HepG2 (cell line): ENCODE results near the gene TRAK1. TPM values are rescaled to one million over a fixed set of nuclear protein-coding genes. Genes with fewer than 3 reads are reported as not detected.

Source experiments
- ASH2L ChIP-seq: fragments of 300-600, 200-600 bp; sonication (generic); IDR thresholded peaks from 2 replicates; pipeline ENCODE4 v1.7.0; 2017; ENCODE audit warnings: low read depth, mild to moderate bottlenecking, moderate library complexity, mixed read lengths, low read length; ENCODE audit not compliant: insufficient read length
- ATM ChIP-seq: fragments of 450-650 bp; IDR thresholded peaks from 2 replicates; pipeline ENCODE4 v1.7.1; 2017; ENCODE audit warnings: mild to moderate bottlenecking, borderline replicate concordance
- EHMT2 ChIP-seq: fragments of 200-600 bp; sonication (generic); IDR thresholded peaks from 2 replicates; pipeline ENCODE4 v1.7.0; 2017; ENCODE audit warnings: antibody characterized with exemption, low read depth, low read length, borderline replicate concordance
- FOXO1 ChIP-seq: sonication (generic); formaldehyde crosslinking; IDR thresholded peaks from 2 replicates; pipeline ENCODE4 v1.4.0; 2020; ENCODE audit warnings: missing genetic modification reagents
- PHF21A ChIP-seq: sonication (generic); formaldehyde crosslinking; IDR thresholded peaks from 2 replicates; pipeline ENCODE4 v1.5.0; 2020; ENCODE audit warnings: mild to moderate bottlenecking, missing genetic modification reagents
- SIX1 ChIP-seq: sonication (generic); formaldehyde crosslinking; IDR thresholded peaks from 2 replicates; pipeline ENCODE4 v1.4.0; 2020; ENCODE audit warnings: missing genetic modification reagents, borderline replicate concordance
- SOX5 ChIP-seq: IDR thresholded peaks from 2 replicates; pipeline ENCODE4 v1.6.1; 2016; ENCODE audit warnings: borderline replicate concordance
- TARDBP ChIP-seq: sonication (generic); formaldehyde crosslinking; IDR thresholded peaks from 2 replicates; pipeline ENCODE4 v1.8.0; 2022; ENCODE audit warnings: mild to moderate bottlenecking, missing genetic modification reagents
- YY1 ChIP-seq: IDR thresholded peaks from 2 replicates; pipeline ENCODE4 v1.6.1; 2011; ENCODE audit warnings: low read length, low read depth, moderate library complexity, mild to moderate bottlenecking; ENCODE audit not compliant: insufficient read depth, insufficient replicate concordance
- ZEB1 ChIP-seq: IDR thresholded peaks from 2 replicates; pipeline ENCODE4 v1.6.1; 2012; ENCODE audit warnings: mild to moderate bottlenecking, low read depth, inconsistent platforms; ENCODE audit not compliant: insufficient replicate concordance
- ZNF792 ChIP-seq: IDR thresholded peaks from 2 replicates; pipeline ENCODE4 v1.6.1; 2016
- polyA plus RNA-seq, 8 experiments: library from polyadenylated mRNA; depleted of rRNA in 3 of 8; stranded (reverse) in 7 of 8; unstranded in 1 of 8; fragments of >200 nt; fragmentation: Illumina TruSeq in 4 of 8; extraction: Trizol in 4 of 8; gene quantifications; 2 replicates each; pipeline versions ENCODE4 v1.2.1 to v1.2.3, GENCODE V29; 2011 to 2016; ENCODE audit warnings: low read depth in 4 of 8, missing spikeins in 1 of 8, mixed read lengths in 1 of 8; ENCODE audit not compliant: insufficient read depth in 1 of 8
- total RNA-seq, 5 experiments: library from RNA; depleted of rRNA; stranded (reverse); fragments of >200 nt; fragmentation: Illumina TruSeq; extraction: Trizol; gene quantifications; 2 replicates each; pipeline ENCODE4 v1.2.3, GENCODE V29; 2016; ENCODE audit warnings: low read depth in 1 of 5
- TF ChIP-seq, protein P1 (sequence below): sonication (generic); formaldehyde crosslinking; IDR thresholded peaks from 2 replicates; pipeline ENCODE4 v1.4.0; 2020; ENCODE audit warnings: mild to moderate bottlenecking, missing genetic modification reagents
- TF ChIP-seq, protein P2 (sequence below): sonication (generic); formaldehyde crosslinking; IDR thresholded peaks from 2 replicates; pipeline ENCODE4 v1.9.0; 2021; ENCODE audit warnings: missing genetic modification reagents, borderline replicate concordance
- TF ChIP-seq, protein P3 (sequence below): IDR thresholded peaks from 2 replicates; pipeline ENCODE4 v1.4.0; 2020; ENCODE audit warnings: mild to moderate bottlenecking, missing genetic modification reagents
- TF ChIP-seq, protein P4 (sequence below): IDR thresholded peaks from 2 replicates; pipeline ENCODE4 v1.6.1; 2016; ENCODE audit warnings: missing compliant biosample characterization, missing genetic modification reagents, borderline replicate concordance
- TF ChIP-seq, protein P5 (sequence below): IDR thresholded peaks from 2 replicates; pipeline ENCODE4 v1.6.1; 2016; ENCODE audit warnings: low read depth

Gene TRAK1
- total and polyA plus RNA-seq, 2 of the 13 experiments (the other 11 are each of a cell fraction or from before 2014, with no cell fraction given) = 20.5 to 46.6 TPM

DNA sequence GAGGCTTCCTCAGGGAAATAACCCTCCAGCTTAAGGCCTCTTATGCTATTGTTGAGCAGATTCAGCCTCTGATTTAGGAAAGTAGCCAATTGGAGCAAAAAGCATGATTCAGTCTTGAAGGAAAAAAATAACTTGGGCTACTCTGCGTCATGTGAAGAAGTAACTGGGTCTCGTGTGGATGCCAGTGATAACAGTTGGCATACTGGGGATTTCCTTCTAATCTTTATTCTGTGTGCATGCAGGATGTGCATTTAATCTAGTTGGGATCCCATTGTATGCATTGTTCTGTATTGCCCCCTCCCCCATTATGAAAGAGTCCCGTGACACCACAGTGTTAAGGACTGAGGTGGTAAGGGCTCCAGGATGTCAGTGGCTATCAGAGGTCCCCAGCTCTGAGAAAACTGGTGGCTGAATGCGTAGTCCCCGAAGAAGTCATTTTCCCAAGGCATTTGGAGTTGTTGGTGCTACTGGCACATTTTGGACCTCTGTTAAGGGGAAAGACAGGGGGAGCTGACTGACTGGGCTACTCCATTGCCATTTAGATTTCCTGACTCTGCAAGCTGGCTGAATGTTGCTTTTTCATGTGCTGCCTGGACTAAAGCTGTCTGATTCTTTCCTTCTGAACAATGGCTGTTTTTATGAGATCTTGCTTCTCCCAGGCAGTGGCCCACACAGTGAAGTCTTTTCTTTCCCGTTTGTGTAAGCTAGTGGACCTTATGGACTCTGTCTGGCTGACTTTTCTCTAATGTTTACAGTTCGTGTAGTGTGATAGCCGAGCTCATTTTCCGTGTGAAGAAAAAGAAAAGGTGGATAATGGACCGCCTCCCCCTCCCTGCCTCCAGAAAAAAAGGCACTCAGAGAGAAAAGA is 38.4 kb upstream of the TRAK1 start (continued):
- TF ChIP-seq, protein P1, sequence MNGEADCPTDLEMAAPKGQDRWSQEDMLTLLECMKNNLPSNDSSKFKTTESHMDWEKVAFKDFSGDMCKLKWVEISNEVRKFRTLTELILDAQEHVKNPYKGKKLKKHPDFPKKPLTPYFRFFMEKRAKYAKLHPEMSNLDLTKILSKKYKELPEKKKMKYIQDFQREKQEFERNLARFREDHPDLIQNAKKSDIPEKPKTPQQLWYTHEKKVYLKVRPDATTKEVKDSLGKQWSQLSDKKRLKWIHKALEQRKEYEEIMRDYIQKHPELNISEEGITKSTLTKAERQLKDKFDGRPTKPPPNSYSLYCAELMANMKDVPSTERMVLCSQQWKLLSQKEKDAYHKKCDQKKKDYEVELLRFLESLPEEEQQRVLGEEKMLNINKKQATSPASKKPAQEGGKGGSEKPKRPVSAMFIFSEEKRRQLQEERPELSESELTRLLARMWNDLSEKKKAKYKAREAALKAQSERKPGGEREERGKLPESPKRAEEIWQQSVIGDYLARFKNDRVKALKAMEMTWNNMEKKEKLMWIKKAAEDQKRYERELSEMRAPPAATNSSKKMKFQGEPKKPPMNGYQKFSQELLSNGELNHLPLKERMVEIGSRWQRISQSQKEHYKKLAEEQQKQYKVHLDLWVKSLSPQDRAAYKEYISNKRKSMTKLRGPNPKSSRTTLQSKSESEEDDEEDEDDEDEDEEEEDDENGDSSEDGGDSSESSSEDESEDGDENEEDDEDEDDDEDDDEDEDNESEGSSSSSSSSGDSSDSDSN (CRISPR knock-in tag) = 0 out of 2 replicates have a peak, but pooled peaks have one; percentile 10
- TF ChIP-seq YY1 (peak; percentile 40), FOXO1 (CRISPR knock-in tag) (peak; percentile 53; the same call in 1 of the 2 replicates), ATM (peak; percentile 76; the same call in 1 of the 2 replicates), ZEB1 (no peak), SOX5 (CRISPR knock-in tag) (peak; percentile 89), ASH2L (peak; percentile 65), EHMT2 (peak; percentile 36; the same call in 1 of the 2 replicates), ZNF792 (CRISPR knock-in tag) (peak; percentile 74; the same call in 1 of the 2 replicates), TARDBP (CRISPR knock-in tag) (peak; percentile 54; the same call in 1 of the 2 replicates), PHF21A (CRISPR knock-in tag) (peak; percentile 44; the same call in 1 of the 2 replicates), SIX1 (peak; percentile 53; the same call in 1 of the 2 replicates)
- TF ChIP-seq, protein P2, sequence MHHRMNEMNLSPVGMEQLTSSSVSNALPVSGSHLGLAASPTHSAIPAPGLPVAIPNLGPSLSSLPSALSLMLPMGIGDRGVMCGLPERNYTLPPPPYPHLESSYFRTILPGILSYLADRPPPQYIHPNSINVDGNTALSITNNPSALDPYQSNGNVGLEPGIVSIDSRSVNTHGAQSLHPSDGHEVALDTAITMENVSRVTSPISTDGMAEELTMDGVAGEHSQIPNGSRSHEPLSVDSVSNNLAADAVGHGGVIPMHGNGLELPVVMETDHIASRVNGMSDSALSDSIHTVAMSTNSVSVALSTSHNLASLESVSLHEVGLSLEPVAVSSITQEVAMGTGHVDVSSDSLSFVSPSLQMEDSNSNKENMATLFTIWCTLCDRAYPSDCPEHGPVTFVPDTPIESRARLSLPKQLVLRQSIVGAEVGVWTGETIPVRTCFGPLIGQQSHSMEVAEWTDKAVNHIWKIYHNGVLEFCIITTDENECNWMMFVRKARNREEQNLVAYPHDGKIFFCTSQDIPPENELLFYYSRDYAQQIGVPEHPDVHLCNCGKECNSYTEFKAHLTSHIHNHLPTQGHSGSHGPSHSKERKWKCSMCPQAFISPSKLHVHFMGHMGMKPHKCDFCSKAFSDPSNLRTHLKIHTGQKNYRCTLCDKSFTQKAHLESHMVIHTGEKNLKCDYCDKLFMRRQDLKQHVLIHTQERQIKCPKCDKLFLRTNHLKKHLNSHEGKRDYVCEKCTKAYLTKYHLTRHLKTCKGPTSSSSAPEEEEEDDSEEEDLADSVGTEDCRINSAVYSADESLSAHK = no peak
- TF ChIP-seq, protein P3, sequence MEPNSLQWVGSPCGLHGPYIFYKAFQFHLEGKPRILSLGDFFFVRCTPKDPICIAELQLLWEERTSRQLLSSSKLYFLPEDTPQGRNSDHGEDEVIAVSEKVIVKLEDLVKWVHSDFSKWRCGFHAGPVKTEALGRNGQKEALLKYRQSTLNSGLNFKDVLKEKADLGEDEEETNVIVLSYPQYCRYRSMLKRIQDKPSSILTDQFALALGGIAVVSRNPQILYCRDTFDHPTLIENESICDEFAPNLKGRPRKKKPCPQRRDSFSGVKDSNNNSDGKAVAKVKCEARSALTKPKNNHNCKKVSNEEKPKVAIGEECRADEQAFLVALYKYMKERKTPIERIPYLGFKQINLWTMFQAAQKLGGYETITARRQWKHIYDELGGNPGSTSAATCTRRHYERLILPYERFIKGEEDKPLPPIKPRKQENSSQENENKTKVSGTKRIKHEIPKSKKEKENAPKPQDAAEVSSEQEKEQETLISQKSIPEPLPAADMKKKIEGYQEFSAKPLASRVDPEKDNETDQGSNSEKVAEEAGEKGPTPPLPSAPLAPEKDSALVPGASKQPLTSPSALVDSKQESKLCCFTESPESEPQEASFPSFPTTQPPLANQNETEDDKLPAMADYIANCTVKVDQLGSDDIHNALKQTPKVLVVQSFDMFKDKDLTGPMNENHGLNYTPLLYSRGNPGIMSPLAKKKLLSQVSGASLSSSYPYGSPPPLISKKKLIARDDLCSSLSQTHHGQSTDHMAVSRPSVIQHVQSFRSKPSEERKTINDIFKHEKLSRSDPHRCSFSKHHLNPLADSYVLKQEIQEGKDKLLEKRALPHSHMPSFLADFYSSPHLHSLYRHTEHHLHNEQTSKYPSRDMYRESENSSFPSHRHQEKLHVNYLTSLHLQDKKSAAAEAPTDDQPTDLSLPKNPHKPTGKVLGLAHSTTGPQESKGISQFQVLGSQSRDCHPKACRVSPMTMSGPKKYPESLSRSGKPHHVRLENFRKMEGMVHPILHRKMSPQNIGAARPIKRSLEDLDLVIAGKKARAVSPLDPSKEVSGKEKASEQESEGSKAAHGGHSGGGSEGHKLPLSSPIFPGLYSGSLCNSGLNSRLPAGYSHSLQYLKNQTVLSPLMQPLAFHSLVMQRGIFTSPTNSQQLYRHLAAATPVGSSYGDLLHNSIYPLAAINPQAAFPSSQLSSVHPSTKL (CRISPR knock-in tag) = peak; percentile 79; the same call in 1 of the 2 replicates
- TF ChIP-seq, protein P4, sequence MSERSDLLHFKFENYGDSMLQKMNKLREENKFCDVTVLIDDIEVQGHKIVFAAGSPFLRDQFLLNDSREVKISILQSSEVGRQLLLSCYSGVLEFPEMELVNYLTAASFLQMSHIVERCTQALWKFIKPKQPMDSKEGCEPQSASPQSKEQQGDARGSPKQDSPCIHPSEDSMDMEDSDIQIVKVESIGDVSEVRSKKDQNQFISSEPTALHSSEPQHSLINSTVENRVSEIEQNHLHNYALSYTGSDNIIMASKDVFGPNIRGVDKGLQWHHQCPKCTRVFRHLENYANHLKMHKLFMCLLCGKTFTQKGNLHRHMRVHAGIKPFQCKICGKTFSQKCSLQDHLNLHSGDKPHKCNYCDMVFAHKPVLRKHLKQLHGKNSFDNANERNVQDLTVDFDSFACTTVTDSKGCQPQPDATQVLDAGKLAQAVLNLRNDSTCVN (CRISPR knock-in tag) = 0 out of 2 replicates have a peak, but pooled peaks have one; percentile 41
- TF ChIP-seq, protein P5, sequence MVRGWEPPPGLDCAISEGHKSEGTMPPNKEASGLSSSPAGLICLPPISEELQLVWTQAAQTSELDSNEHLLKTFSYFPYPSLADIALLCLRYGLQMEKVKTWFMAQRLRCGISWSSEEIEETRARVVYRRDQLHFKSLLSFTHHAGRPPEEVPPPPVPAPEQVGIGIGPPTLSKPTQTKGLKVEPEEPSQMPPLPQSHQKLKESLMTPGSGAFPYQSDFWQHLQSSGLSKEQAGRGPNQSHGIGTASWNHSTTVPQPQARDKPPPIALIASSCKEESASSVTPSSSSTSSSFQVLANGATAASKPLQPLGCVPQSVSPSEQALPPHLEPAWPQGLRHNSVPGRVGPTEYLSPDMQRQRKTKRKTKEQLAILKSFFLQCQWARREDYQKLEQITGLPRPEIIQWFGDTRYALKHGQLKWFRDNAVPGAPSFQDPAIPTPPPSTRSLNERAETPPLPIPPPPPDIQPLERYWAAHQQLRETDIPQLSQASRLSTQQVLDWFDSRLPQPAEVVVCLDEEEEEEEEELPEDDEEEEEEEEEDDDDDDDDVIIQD = peak; percentile 61; the same call in 1 of the 2 replicates
